ENCODE data around the gene TAF12. TPM values are rescaled to one million over a fixed set of nuclear protein-coding genes. Genes with fewer than 3 reads are reported as not detected.

Gene TAF12
- total and polyA plus RNA-seq, 10 of the 15 experiments (the other 5 are each of a cell fraction or from before 2014, with no cell fraction given): 18.3 to 43.3 (median 28.6) TPM

- TF ChIP-seq NFYA (IDR thresholded peaks at IDR 0.05; ENCODE audit: borderline replicate concordance, low read depth, low read length): no peak
- TF ChIP-seq NBN (IDR thresholded peaks at IDR 0.05): peak; percentile 75
- TF ChIP-seq, protein P1, sequence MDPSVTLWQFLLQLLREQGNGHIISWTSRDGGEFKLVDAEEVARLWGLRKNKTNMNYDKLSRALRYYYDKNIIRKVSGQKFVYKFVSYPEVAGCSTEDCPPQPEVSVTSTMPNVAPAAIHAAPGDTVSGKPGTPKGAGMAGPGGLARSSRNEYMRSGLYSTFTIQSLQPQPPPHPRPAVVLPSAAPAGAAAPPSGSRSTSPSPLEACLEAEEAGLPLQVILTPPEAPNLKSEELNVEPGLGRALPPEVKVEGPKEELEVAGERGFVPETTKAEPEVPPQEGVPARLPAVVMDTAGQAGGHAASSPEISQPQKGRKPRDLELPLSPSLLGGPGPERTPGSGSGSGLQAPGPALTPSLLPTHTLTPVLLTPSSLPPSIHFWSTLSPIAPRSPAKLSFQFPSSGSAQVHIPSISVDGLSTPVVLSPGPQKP (IDR thresholded peaks at IDR 0.05; ENCODE audit: low read depth, low read length): peak; percentile 73; the same call in 1 of the 2 replicates
- TF ChIP-seq LARP7 (IDR thresholded peaks at IDR 0.05): no peak
- peak; percentile 62; the same call in 1 of the 2 replicates for TF ChIP-seq RB1 (IDR thresholded peaks at IDR 0.05; ENCODE audit: borderline replicate concordance)
- no peak for TF ChIP-seq BRCA1 (IDR thresholded peaks at IDR 0.05; ENCODE audit: low read depth, low read length)
- no peak for TF ChIP-seq EZH2 (IDR thresholded peaks at IDR 0.05; ENCODE audit: borderline replicate concordance, control insufficient read depth, low read depth, low read length)
- TF ChIP-seq, protein P2, sequence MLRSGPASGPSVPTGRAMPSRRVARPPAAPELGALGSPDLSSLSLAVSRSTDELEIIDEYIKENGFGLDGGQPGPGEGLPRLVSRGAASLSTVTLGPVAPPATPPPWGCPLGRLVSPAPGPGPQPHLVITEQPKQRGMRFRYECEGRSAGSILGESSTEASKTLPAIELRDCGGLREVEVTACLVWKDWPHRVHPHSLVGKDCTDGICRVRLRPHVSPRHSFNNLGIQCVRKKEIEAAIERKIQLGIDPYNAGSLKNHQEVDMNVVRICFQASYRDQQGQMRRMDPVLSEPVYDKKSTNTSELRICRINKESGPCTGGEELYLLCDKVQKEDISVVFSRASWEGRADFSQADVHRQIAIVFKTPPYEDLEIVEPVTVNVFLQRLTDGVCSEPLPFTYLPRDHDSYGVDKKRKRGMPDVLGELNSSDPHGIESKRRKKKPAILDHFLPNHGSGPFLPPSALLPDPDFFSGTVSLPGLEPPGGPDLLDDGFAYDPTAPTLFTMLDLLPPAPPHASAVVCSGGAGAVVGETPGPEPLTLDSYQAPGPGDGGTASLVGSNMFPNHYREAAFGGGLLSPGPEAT (IDR thresholded peaks at IDR 0.05; ENCODE audit: low read depth): peak; percentile 83; the same call in 1 of the 2 replicates
Observed at GRCh38 chr1:28668191-28668955, 25.5 kb upstream of the TAF12 start, which contains the start of gene GMEB1 (continued).

DNA sequence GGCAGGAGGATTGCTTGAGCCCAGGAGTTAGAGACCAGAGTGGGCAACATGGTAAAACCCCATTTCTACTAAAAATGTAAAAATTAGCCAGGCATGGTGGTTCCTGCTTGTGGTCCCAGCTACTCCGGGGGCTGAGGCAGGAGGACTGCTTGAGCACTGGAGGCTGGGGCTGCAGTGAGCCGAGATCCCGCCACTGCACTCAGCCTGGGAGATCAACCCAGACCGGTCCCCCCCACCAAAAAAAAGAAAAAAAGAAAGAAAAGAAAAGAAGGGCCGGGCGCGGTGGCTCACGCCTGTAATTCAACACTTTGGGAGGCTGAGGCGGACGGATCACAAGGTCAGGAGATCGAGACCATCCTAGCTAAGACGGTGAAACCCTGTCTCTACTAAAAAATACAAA lies 23.9 kb upstream of the TAF12 start:
- CTCF ChIA-PET: interaction anchor here (1.3 to 2.4 kb wide), 2 partner anchors 69 to 210 kb away, joined by 4 to 15 read pairs; partner anchors contain the start of gene YTHDF2
- H3K4me3 ChIP-seq: no peak overlapping the region
- 93% methylated on average over 9 of the region's 12 CpGs for WGBS (ENCODE audit: insufficient coverage, insufficient replicate concordance, low lambda C conversion rate, missing lambda C conversion rate)
- intact Hi-C loops (cut with micrococcal nuclease; ENCODE audit: unreplicated experiment) (no loop called here), in situ Hi-C loops (cut with MboI) (no loop called here)
- DNase-seq (ENCODE audit: low read depth, low spot score) (no peak), ATAC-seq (no peak), FAIRE-seq (no peak)
- POLR2A ChIA-PET: interaction anchor here (0.6 to 4.8 kb wide), 3 partner anchors 18 to 112 kb away, joined by 3 to 43 read pairs (median 3); partner anchors contain the start of gene TAF12
- no peak overlapping the region for H3K9ac ChIP-seq (ENCODE audit: control insufficient read depth, insufficient read depth, low read length)
- no peaks in the 10 kb centered on the region for H3K4me1 ChIP-seq (ENCODE audit: control insufficient read depth, insufficient read depth, low read length)
- BruUV-seq (replicated peaks): no TSS peak
- no peak overlapping the region for H2AFZ ChIP-seq (ENCODE audit: control insufficient read depth, low read depth, low read length)
- SMC1A ChIA-PET (ENCODE audit: uncharacterized antibody, unreplicated experiment): interaction anchor here (1.4 to 1.5 kb wide), 2 partner anchors 16 to 24 kb away, joined by 3 to 4 read pairs; partner anchors contain the start of gene TAF12
- H3K79me2 ChIP-seq (ENCODE audit: control insufficient read depth, insufficient read depth, low read length): peaks cover 25% of the 10 kb centered on the region
- H4K20me1 ChIP-seq (ENCODE audit: control insufficient read depth, insufficient read depth): no peaks in the 10 kb centered on the region
- no peak overlapping the region for H3K27ac ChIP-seq (ENCODE audit: control insufficient read depth, insufficient read depth)
- RAD21 ChIA-PET (ENCODE audit: unreplicated experiment): no interaction called here
- no peaks in the 10 kb centered on the region for H3K36me3 ChIP-seq (ENCODE audit: control insufficient read depth in 2 of 2, insufficient read depth in 2 of 2, low read length in 1 of 2)
- no peaks in the 10 kb centered on the region for H3K27me3 ChIP-seq (replicated peaks in 1 of 2; ENCODE audit: control insufficient read depth in 2 of 2, insufficient read depth in 2 of 2, low read length in 1 of 2)
- H3K4me2 ChIP-seq (ENCODE audit: control insufficient read depth, insufficient read depth): no peak overlapping the region
- H3K9me3 ChIP-seq (replicated peaks; ENCODE audit: control insufficient read depth, insufficient read depth, low read length): no peaks in the 10 kb centered on the region
- TF ChIP-seq ZNF207 (IDR thresholded peaks at IDR 0.05; ENCODE audit: borderline replicate concordance): no peak
- no peak for TF ChIP-seq BACH1 (IDR thresholded peaks at IDR 0.05; ENCODE audit: borderline replicate concordance)
- TF ChIP-seq SIN3A (IDR thresholded peaks at IDR 0.05; ENCODE audit: low read depth, low read length): no peak
- TF ChIP-seq NFIC (IDR thresholded peaks at IDR 0.05; ENCODE audit: low read depth, low read length): no peak
- TF ChIP-seq HDAC6 (IDR thresholded peaks at IDR 0.05; ENCODE audit: unreplicated experiment): no peak
- TF ChIP-seq CREM (IDR thresholded peaks at IDR 0.05; ENCODE audit: low read depth): no peak
- no peak for TF ChIP-seq POLR2AphosphoS2 (IDR thresholded peaks at IDR 0.05; ENCODE audit: low read depth, low read length)
- no peak for TF ChIP-seq IKZF1 (conservative IDR thresholded peaks at IDR 0.05)
- no peak for TF ChIP-seq KDM1A (IDR thresholded peaks at IDR 0.05; ENCODE audit: borderline replicate concordance)
- no peak for TF ChIP-seq TCF7 (IDR thresholded peaks at IDR 0.05; ENCODE audit: borderline replicate concordance)
- no peak for TF ChIP-seq HDAC2 (IDR thresholded peaks at IDR 0.05)
- TF ChIP-seq STAT3 (IDR thresholded peaks at IDR 0.05; ENCODE audit: low read depth, low read length): no peak
- TF ChIP-seq, protein P3, sequence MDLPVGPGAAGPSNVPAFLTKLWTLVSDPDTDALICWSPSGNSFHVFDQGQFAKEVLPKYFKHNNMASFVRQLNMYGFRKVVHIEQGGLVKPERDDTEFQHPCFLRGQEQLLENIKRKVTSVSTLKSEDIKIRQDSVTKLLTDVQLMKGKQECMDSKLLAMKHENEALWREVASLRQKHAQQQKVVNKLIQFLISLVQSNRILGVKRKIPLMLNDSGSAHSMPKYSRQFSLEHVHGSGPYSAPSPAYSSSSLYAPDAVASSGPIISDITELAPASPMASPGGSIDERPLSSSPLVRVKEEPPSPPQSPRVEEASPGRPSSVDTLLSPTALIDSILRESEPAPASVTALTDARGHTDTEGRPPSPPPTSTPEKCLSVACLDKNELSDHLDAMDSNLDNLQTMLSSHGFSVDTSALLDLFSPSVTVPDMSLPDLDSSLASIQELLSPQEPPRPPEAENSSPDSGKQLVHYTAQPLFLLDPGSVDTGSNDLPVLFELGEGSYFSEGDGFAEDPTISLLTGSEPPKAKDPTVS (IDR thresholded peaks at IDR 0.05; ENCODE audit: low read depth, low read length): no peak

All from GM12878 (cell line).